Suprapubic skin (tissue), 4 donors: ENCODE results near the gene CYB5R2.

Source experiments
- CTCF ChIP-seq, 2 donors: fragments of 200-600 bp in 1 of 2; fragments of 450-650 bp in 1 of 2; sonication (generic) in 1 of 2; IDR thresholded peaks; one replicate each; pipeline ENCODE4 v1.5.1; 2016 to 2019; ENCODE audit warnings: antibody characterized with exemption in 2 of 2, mild to moderate bottlenecking in 1 of 2, moderate library complexity in 1 of 2
- EP300 ChIP-seq: sonication (generic); formaldehyde crosslinking; IDR thresholded peaks from one replicate; pipeline ENCODE4 v1.6.1; 2017; ENCODE audit warnings: antibody characterized with exemption
- POLR2A ChIP-seq, 2 donors: fragments of 450-650 bp; IDR thresholded peaks; one replicate each; pipeline ENCODE4 v1.6.1; 2017; ENCODE audit warnings: antibody characterized with exemption in 2 of 2, mild to moderate bottlenecking in 2 of 2, moderate library complexity in 2 of 2
- POLR2AphosphoS5 ChIP-seq, 3 donors: sonication (generic); formaldehyde crosslinking; IDR thresholded peaks; one replicate each; pipeline ENCODE4 v1.6.1; 2017; ENCODE audit warnings: antibody characterized with exemption in 3 of 3

- TF ChIP-seq POLR2A (IDR thresholded peaks at IDR 0.05) (no peak), CTCF (IDR thresholded peaks at IDR 0.05) (no peak), POLR2AphosphoS5 (IDR thresholded peaks at IDR 0.05) (no peak), EP300 (no peak)
These were observed 38.2 kb downstream of the CYB5R2 start for GRCh38 chr11:7635137-7635536.
